NCI-H69 (cell line): ENCODE results near the gene RPS6KL1.
A peak's percentile ranks its signal among the peaks of the same experiment; 100 is the strongest.
"Not testable (repeated sequence)": the region's sequence is repeated elsewhere in the genome, so short reads cannot be mapped to it uniquely, and the experiment has no call there.

ENCODE experiments used
- DNase-seq: peaks from one replicate; lab custom pipeline; 2025; lab: John Stamatoyannopoulos, UW

The RPS6KL1 gene

GRCh38 chr14:74935360-74935680, 12.3 kb upstream of the RPS6KL1 start:
- no peak for DNase-seq

- DNase-seq: no peak
Measured at GRCh38 chr14:74934476-74935359, 11.7 kb upstream of the RPS6KL1 start.

- no peak for DNase-seq
Measured at GRCh38 chr14:74934041-74934440, 11.0 kb upstream of the RPS6KL1 start.

- not testable (repeated sequence) for DNase-seq
Measured at GRCh38 chr14:74932936-74933335, 9.9 kb upstream of the RPS6KL1 start.

- no peak for DNase-seq
Measured at GRCh38 chr14:74932401-74932901, 9.4 kb upstream of the RPS6KL1 start.

- not testable (repeated sequence) for DNase-seq
Measured at GRCh38 chr14:74931744-74932143, 8.7 kb upstream of the RPS6KL1 start.

- no peak for DNase-seq
Measured at GRCh38 chr14:74929242-74929641, 6.2 kb upstream of the RPS6KL1 start.

GRCh38 chr14:74927225-74927624, 4.2 kb upstream of the RPS6KL1 start:
- no peak for DNase-seq

GRCh38 chr14:74924061-74924460, 1.0 kb upstream of the RPS6KL1 start:
- no peak for DNase-seq

- no peak for DNase-seq
Measured at GRCh38 chr14:74921987-74922751, 891 bp downstream of the RPS6KL1 start.

GRCh38 chr14:74921053-74921620, 1.9 kb downstream of the RPS6KL1 start:
- DNase-seq: no peak

- DNase-seq: no peak
Measured at GRCh38 chr14:74920281-74920680, 2.8 kb downstream of the RPS6KL1 start.

- no peak for DNase-seq
Measured at GRCh38 chr14:74919421-74920165, 3.5 kb downstream of the RPS6KL1 start.

- DNase-seq: no peak
Measured at GRCh38 chr14:74918380-74918779, 4.7 kb downstream of the RPS6KL1 start.

- no peak for DNase-seq
Measured at GRCh38 chr14:74917646-74918081, 5.4 kb downstream of the RPS6KL1 start.

- no peak for DNase-seq
Measured at GRCh38 chr14:74917178-74917543, 5.9 kb downstream of the RPS6KL1 start.

GRCh38 chr14:74915826-74916225, 7.2 kb downstream of the RPS6KL1 start:
- no peak for DNase-seq

GRCh38 chr14:74915426-74915825, 7.6 kb downstream of the RPS6KL1 start:
- no peak for DNase-seq

GRCh38 chr14:74913986-74914573, 9.0 kb downstream of the RPS6KL1 start:
- peak; percentile 41 for DNase-seq

- DNase-seq: no peak
Measured at GRCh38 chr14:74913393-74913910, 9.6 kb downstream of the RPS6KL1 start.

- DNase-seq: no peak
Measured at GRCh38 chr14:74912801-74913200, 10.3 kb downstream of the RPS6KL1 start.
